Heart left ventricle (tissue), 13 donors: ENCODE results near the gene TRAPPC10.

Source experiments
- POLR2A ChIP-seq, 2 donors: fragments of 450-650 bp; IDR thresholded peaks; one replicate each; pipeline ENCODE4 v1.6.1; 2017; ENCODE audit warnings: antibody characterized with exemption in 2 of 2, mild to moderate bottlenecking in 2 of 2, moderate library complexity in 2 of 2
- TF ChIP-seq, protein P1 (sequence below), 12 donors: fragments of 200-600 bp; sonication (generic) in 4 of 12; IDR thresholded peaks; one replicate each; pipeline versions ENCODE4 v1.5.0 to v1.8.0; 2018 to 2022; ENCODE audit warnings: antibody characterized with exemption in 12 of 12, mild to moderate bottlenecking in 5 of 12
- donor health status: ischemic (EF 13 %, LVEDD 7.1; RV severe dilation, severe dysfunction).
- donor health status: DM: no; HTN: yes; CAD: no.
- donor health status: DM: no; HTN: no; CAD: no.
- donor health status: ischemic (EF 25% LVEDD 6.9; RV normal size, moderate dysfunction).
- donor health status: ischemic (EF 25% LVEDD 5.7; RV mildly dilated, moderate dysfunction).
- donor health status: ischemic (EF 35%, LVEDD 5.7; RV mildly dilated, moderate dysfunction).
- donor health status: nonischemic (EF 11% LVEDD 7.7; RV severe dilation, severe dysfunction).
- donor health status: DM: yes; HTN: yes; CAD: no.
- donor health status: PGD.
- donor health status: ischemic (EF 29% LVEDD 5.4; RV normal size, mild dysfunction).
- donor health status: nonischemic (EF 23%, LVEDD 6.1; RV moderate dilation, normal function).

DNA sequence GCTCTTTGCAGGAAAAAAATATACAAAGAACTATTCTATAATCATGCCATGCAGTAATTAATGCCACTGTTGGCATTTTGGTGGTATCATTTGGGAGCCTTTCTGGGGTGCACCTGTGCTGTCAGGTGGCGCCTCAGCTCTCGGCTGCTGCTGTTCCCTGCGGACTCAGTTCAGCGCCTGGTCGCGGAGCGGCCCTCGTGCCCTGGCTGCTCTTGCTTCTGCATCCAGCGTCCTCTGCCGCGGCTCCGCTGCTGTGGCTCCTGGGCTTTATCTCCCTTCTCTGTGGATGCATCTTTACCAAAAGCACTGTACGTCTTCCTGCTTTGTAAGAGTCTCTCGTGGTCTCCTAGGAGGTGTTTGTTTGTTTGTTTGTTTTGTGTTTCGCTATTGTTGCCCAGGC, 60.0 kb downstream of the TRAPPC10 start:
- TF ChIP-seq, protein P1, sequence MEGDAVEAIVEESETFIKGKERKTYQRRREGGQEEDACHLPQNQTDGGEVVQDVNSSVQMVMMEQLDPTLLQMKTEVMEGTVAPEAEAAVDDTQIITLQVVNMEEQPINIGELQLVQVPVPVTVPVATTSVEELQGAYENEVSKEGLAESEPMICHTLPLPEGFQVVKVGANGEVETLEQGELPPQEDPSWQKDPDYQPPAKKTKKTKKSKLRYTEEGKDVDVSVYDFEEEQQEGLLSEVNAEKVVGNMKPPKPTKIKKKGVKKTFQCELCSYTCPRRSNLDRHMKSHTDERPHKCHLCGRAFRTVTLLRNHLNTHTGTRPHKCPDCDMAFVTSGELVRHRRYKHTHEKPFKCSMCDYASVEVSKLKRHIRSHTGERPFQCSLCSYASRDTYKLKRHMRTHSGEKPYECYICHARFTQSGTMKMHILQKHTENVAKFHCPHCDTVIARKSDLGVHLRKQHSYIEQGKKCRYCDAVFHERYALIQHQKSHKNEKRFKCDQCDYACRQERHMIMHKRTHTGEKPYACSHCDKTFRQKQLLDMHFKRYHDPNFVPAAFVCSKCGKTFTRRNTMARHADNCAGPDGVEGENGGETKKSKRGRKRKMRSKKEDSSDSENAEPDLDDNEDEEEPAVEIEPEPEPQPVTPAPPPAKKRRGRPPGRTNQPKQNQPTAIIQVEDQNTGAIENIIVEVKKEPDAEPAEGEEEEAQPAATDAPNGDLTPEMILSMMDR (IDR thresholded peaks at IDR 0.05): no peak
- TF ChIP-seq POLR2A (IDR thresholded peaks at IDR 0.05): no peak
